AG04450 (cell line): ENCODE data around the gene AGPAT1. TPM values are rescaled to one million over a fixed set of nuclear protein-coding genes. Genes with fewer than 3 reads are reported as not detected.

Source experiments
- CTCF ChIA-PET: fragments of 300-600, 350-600 bp; formaldehyde crosslinking; extraction: SDS; loops from one replicate; lab custom pipeline; 2022; ENCODE audit warnings: antibody characterized with exemption, inconsistent platforms; lab: Charles Lee
- POLR2A ChIA-PET: fragments of 350-600 bp; formaldehyde crosslinking; extraction: SDS; loops from one replicate; lab custom pipeline; 2021; ENCODE audit warnings: antibody characterized with exemption, inconsistent platforms; lab: Yijun Ruan, JAX
- DNase-seq: peaks from one replicate; pipeline ENCODE4 v3.0.0-alpha.2; 2011; ENCODE audit warnings: low read depth, low spot score
- H3K27ac ChIP-seq: one replicate; pipeline ENCODE4 v1.5.1; 2012; ENCODE audit warnings: low read depth, low read length, control low read depth
- H3K27me3 ChIP-seq: one replicate; pipeline ENCODE4 v1.6.0; 2012; ENCODE audit warnings: low read length; ENCODE audit not compliant: control insufficient read depth, insufficient read depth
- H3K4me3 ChIP-seq: 2 replicates; pipeline ENCODE4 v1.5.1; 2011; ENCODE audit warnings: mild to moderate bottlenecking, low read depth, low read length, control low read depth
- H3K9me3 ChIP-seq: 2 replicates; pipeline ENCODE4 v1.5.1; 2012; ENCODE audit warnings: low read length; ENCODE audit not compliant: control insufficient read depth, insufficient read depth
- polyA plus RNA-seq: library from polyadenylated mRNA; depleted of rRNA; stranded (reverse); fragments of >200 nt; gene quantifications from 2 replicates; pipeline ENCODE4 v1.2.3, GENCODE V29; 2011
- TF ChIP-seq, protein P1 (sequence below): IDR thresholded peaks from 2 replicates; pipeline ENCODE4 v1.5.1; 2011; ENCODE audit warnings: low read depth, low read length, control low read depth, inconsistent platforms

The AGPAT1 gene
- polyA plus RNA-seq, 1 experiment: 97.1 TPM

- H3K27ac ChIP-seq: no peak overlapping the region
- POLR2A ChIA-PET: no interaction called here
- no peak overlapping the region for H3K4me3 ChIP-seq
- no peaks in the 10 kb centered on the region for H3K9me3 ChIP-seq
- no peaks in the 10 kb centered on the region for H3K27me3 ChIP-seq
- DNase-seq: no peak
- CTCF ChIA-PET: no interaction called here
- TF ChIP-seq, protein P1, sequence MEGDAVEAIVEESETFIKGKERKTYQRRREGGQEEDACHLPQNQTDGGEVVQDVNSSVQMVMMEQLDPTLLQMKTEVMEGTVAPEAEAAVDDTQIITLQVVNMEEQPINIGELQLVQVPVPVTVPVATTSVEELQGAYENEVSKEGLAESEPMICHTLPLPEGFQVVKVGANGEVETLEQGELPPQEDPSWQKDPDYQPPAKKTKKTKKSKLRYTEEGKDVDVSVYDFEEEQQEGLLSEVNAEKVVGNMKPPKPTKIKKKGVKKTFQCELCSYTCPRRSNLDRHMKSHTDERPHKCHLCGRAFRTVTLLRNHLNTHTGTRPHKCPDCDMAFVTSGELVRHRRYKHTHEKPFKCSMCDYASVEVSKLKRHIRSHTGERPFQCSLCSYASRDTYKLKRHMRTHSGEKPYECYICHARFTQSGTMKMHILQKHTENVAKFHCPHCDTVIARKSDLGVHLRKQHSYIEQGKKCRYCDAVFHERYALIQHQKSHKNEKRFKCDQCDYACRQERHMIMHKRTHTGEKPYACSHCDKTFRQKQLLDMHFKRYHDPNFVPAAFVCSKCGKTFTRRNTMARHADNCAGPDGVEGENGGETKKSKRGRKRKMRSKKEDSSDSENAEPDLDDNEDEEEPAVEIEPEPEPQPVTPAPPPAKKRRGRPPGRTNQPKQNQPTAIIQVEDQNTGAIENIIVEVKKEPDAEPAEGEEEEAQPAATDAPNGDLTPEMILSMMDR: no peak
These were observed 9.3 kb downstream of the AGPAT1 start for GRCh38 chr6:32166411-32167061.

DNA sequence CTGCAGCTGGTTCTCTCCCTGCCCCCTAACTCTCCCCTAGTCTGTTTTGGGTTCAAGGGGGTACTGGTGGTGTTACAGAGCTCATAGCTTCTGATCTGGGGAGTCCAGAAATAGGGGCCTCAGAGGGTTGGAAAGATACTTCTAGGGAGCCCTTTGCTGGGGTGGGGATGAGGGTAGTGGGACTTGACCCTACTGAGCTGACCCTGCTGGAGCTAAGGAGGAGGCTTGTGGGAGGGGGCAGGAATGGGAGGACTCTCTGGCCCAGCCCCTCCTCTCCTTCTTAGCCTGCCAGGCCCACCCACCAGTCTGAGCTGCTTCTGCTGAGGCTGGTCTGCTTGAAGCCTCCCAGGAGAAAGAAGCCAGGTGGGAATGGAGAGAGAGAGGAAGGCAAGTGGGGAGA, 11.6 kb downstream of the AGPAT1 start, which contains the start of gene EGFL8:
TSS of gene EGFL8 (plus strand) at position 301 of the 400 bp plus-strand sequence. CDS start 1,571 bp downstream, outside the sequence.
- TF ChIP-seq, protein P1: no peak

DNA sequence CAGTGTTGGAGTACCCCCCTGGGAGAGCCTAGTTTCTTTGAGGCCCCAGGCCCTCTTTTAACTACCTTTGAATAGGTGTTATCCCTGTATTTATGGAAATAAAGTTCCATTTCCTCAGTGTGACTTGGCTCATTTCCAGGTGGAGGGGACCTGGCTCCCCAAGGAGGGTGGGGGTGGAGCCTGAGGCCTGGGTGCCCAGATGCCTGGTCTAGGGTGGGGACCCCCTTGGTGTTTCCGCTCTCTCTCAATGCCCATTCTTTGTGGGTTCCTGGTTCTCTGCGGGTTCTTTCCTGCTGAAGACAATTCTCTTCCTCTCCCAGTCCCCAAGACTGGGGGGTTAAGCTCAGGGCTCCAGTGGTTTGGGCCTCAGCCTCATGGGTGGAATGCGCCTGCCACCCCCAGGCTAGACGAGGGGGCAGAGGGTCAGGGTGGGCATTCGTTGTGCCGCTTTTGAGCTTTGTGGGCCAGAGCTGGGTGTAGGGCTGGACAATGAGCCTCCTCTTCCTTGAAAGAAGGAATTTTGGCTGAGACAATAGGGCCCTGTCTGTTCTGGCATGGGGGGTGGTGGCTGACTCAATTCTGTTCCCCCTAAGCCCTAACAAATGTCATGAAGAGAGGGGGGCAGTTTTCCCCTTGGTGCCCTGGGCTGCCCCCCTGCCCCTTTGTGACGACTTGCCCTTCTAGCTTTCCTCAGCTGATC, 12.2 kb downstream of the AGPAT1 start:
- DNase-seq: no peak
- TF ChIP-seq, protein P1: no peak
- CTCF ChIA-PET: interaction anchor here (1.5 kb wide), 1 partner anchor 32 kb away, joined by 4 read pairs; no protein-coding TSS in a partner anchor
- Histone ChIP-seq H3K9me3 (no peaks in the 10 kb centered on the region), H3K4me3 (no peak overlapping the region), H3K27me3 (no peaks in the 10 kb centered on the region), H3K27ac (no peak overlapping the region)
- POLR2A ChIA-PET: no interaction called here

More for the DNA sequence above, 11.6 kb downstream of the AGPAT1 start, which contains the start of gene EGFL8:
- Histone ChIP-seq H3K4me3 (no peak within 1 kb of the TSS), H3K27ac (no peak within 1 kb of the TSS), H3K27me3 (no peaks in the 10 kb centered on the region), H3K9me3 (no peaks in the 10 kb centered on the region)
- no peak for DNase-seq
- POLR2A ChIA-PET: no interaction called here
- CTCF ChIA-PET: interaction anchor here (1.5 kb wide), 1 partner anchor 31 kb away, joined by 4 read pairs; no protein-coding TSS in a partner anchor

DNA sequence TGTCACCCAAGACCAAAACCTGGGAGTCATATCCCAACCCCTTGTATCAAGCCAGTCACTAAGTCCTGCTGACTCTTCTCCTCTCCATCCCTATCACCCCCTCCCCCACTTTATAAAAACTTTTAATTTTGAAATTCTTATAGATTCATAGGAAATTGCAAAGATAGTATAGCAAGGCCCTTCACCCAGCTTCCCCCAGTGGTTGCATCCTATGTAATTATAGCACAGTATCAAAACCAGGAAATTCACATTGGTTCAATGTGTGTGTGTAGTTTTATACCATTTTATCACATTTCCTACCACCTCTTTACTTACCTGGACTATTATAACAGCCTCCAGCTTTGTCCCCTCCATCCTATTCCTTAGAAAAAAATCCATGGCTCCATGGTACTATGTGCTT, 17.8 kb downstream of the AGPAT1 start:
- CTCF ChIA-PET: interaction anchor here (0.7 to 3.2 kb wide), 3 partner anchors 37 to 110 kb away, joined by 3 to 10 read pairs (median 3); no protein-coding TSS in a partner anchor
- DNase-seq: no peak
- no peaks in the 10 kb centered on the region; the same call in 1 of the 2 replicates for H3K9me3 ChIP-seq
- H3K4me3 ChIP-seq: no peak overlapping the region
- POLR2A ChIA-PET: no interaction called here
- H3K27ac ChIP-seq: no peak overlapping the region
- no peaks in the 10 kb centered on the region for H3K27me3 ChIP-seq
- TF ChIP-seq, protein P1: no peak
